HG02938 (cell line): ENCODE data around the gene DAG1.
"Not testable (repeated sequence)": the region's sequence is repeated elsewhere in the genome, so short reads cannot be mapped to it uniquely, and the experiment has no call there.

Experiments
- ATAC-seq: cut with Tn5 transposase; IDR thresholded peaks from one replicate; pipeline ENCODE4 v1.9.1; 2021; ENCODE audit warnings: mild to moderate bottlenecking, moderate library complexity; ENCODE audit not compliant: unreplicated experiment

DAG1 gene

GRCh38 chr3:49469037-49469935, 781 bp upstream of the DAG1 start:
- ATAC-seq: no peak

- peak; percentile 20 for ATAC-seq
These were observed 800 bp downstream of the DAG1 start for GRCh38 chr3:49470714-49471420.

GRCh38 chr3:49471856-49472495, 1.9 kb downstream of the DAG1 start:
- no peak for ATAC-seq

GRCh38 chr3:49476563-49476962, 6.5 kb downstream of the DAG1 start:
- no peak for ATAC-seq

GRCh38 chr3:49482766-49483165, 12.7 kb downstream of the DAG1 start:
- no peak for ATAC-seq

- ATAC-seq: no peak
These were observed 14.4 kb downstream of the DAG1 start for GRCh38 chr3:49484471-49484870.

GRCh38 chr3:49489247-49489646, 19.2 kb downstream of the DAG1 start:
- ATAC-seq: no peak

GRCh38 chr3:49492969-49493368, 22.9 kb downstream of the DAG1 start:
- ATAC-seq: no peak

- no peak for ATAC-seq
These were observed 23.8 kb downstream of the DAG1 start for GRCh38 chr3:49493901-49494300.

GRCh38 chr3:49495023-49495422, 25.0 kb downstream of the DAG1 start:
- no peak for ATAC-seq

GRCh38 chr3:49496845-49497244, 26.8 kb downstream of the DAG1 start:
- ATAC-seq: not testable (repeated sequence)

GRCh38 chr3:49497606-49498005, 27.5 kb downstream of the DAG1 start:
- no peak for ATAC-seq

GRCh38 chr3:49498239-49498638, 28.2 kb downstream of the DAG1 start:
- ATAC-seq: no peak

GRCh38 chr3:49498648-49499047, 28.6 kb downstream of the DAG1 start:
- no peak for ATAC-seq

- ATAC-seq: no peak
These were observed 30.2 kb downstream of the DAG1 start for GRCh38 chr3:49500205-49500731.

GRCh38 chr3:49500732-49501609, 30.9 kb downstream of the DAG1 start:
- no peak for ATAC-seq

- no peak for ATAC-seq
These were observed 31.8 kb downstream of the DAG1 start for GRCh38 chr3:49501842-49502241.

- ATAC-seq: no peak
These were observed 36.8 kb downstream of the DAG1 start for GRCh38 chr3:49506906-49507305.

GRCh38 chr3:49509028-49509561, 39.0 kb downstream of the DAG1 start:
- no peak for ATAC-seq

GRCh38 chr3:49511639-49512038, 41.6 kb downstream of the DAG1 start:
- no peak for ATAC-seq
